ENCODE results near the gene BRD1.

BRD1 gene

GRCh38 chr22:49755631-49756001 is 72.1 kb downstream of the BRD1 start:
- no peak for FAIRE-seq
- no peak for DNase-seq (ENCODE audit: insufficient read length, low spot score)

GRCh38 chr22:49754696-49755630 is 72.7 kb downstream of the BRD1 start:
- DNase-seq (ENCODE audit: insufficient read length, low spot score) (no peak), FAIRE-seq (no peak)

- DNase-seq (ENCODE audit: insufficient read length, low spot score) (no peak), FAIRE-seq (no peak)
Measured at GRCh38 chr22:49753961-49754695, 73.5 kb downstream of the BRD1 start.

- FAIRE-seq, result no peak
- DNase-seq (ENCODE audit: insufficient read length, low spot score), result no peak
Measured at GRCh38 chr22:49753276-49753890, 74.3 kb downstream of the BRD1 start.

- DNase-seq (ENCODE audit: insufficient read length, low spot score), result no peak
- FAIRE-seq, result no peak
Measured at GRCh38 chr22:49752598-49753091, 75.0 kb downstream of the BRD1 start.

GRCh38 chr22:49751966-49752597 is 75.6 kb downstream of the BRD1 start:
- DNase-seq (ENCODE audit: insufficient read length, low spot score) (no peak), FAIRE-seq (no peak)

- FAIRE-seq, result no peak
- DNase-seq (ENCODE audit: insufficient read length, low spot score), result no peak
Measured at GRCh38 chr22:49751318-49751965, 76.2 kb downstream of the BRD1 start.

GRCh38 chr22:49749885-49750510 is 77.7 kb downstream of the BRD1 start:
- FAIRE-seq, result no peak
- DNase-seq (ENCODE audit: insufficient read length, low spot score), result no peak

- no peak for DNase-seq (ENCODE audit: insufficient read length, low spot score)
- no peak for FAIRE-seq
Measured at GRCh38 chr22:49749227-49749626, 78.4 kb downstream of the BRD1 start.

- no peak for FAIRE-seq
Measured at GRCh38 chr22:49748514-49748913, 79.2 kb downstream of the BRD1 start.

GRCh38 chr22:49747716-49748115 is 80.0 kb downstream of the BRD1 start:
- DNase-seq (ENCODE audit: insufficient read length, low spot score) (no peak), FAIRE-seq (no peak)

More at GRCh38 chr22:49748514-49748913, 79.2 kb downstream of the BRD1 start:
- no peak for DNase-seq (ENCODE audit: insufficient read length, low spot score)

GRCh38 chr22:49747130-49747529 is 80.5 kb downstream of the BRD1 start:
- FAIRE-seq (no peak), DNase-seq (ENCODE audit: insufficient read length, low spot score) (no peak)

- DNase-seq (ENCODE audit: insufficient read length, low spot score), result no peak
- FAIRE-seq, result no peak
Measured at GRCh38 chr22:49746065-49746464, 81.6 kb downstream of the BRD1 start.

GRCh38 chr22:49740242-49740641 is 87.4 kb downstream of the BRD1 start:
- FAIRE-seq (no peak), DNase-seq (ENCODE audit: insufficient read length, low spot score) (no peak)

GRCh38 chr22:49739138-49739537 is 88.5 kb downstream of the BRD1 start:
- FAIRE-seq, result no peak
- DNase-seq (ENCODE audit: insufficient read length, low spot score), result no peak

- no peak for DNase-seq (ENCODE audit: insufficient read length, low spot score)
- no peak for FAIRE-seq
Measured at GRCh38 chr22:49738566-49738965, 89.1 kb downstream of the BRD1 start.

- DNase-seq (ENCODE audit: insufficient read length, low spot score) (no peak), FAIRE-seq (no peak)
Measured at GRCh38 chr22:49738006-49738405, 89.7 kb downstream of the BRD1 start.

- no peak for DNase-seq (ENCODE audit: insufficient read length, low spot score)
- FAIRE-seq, result no peak
Measured at GRCh38 chr22:49737101-49737551, 90.5 kb downstream of the BRD1 start.

- DNase-seq (ENCODE audit: insufficient read length, low spot score), result no peak
- no peak for FAIRE-seq
Measured at GRCh38 chr22:49736538-49736937, 91.1 kb downstream of the BRD1 start.
